Panc1 (cell line): Measurements from ENCODE around the gene SSX5. TPM values are rescaled to one million over a fixed set of nuclear protein-coding genes. Genes with fewer than 3 reads are reported as not detected.

Experiments used
- total RNA-seq: library from RNA; stranded (reverse); gene quantifications from one replicate; pipeline ENCODE4 v1.2.1, GENCODE V29; 2021; ENCODE audit not compliant: unreplicated experiment

The SSX5 gene
- total RNA-seq, 1 experiment from 2014 or later: not detected

Other genes with a start within 250 kb of the SSX5 start
- gene ZNF182, start 192.8 kb downstream of the SSX5 start, total RNA-seq: 11.1 TPM
- not detected for gene SPACA5, start 189.8 kb downstream of the SSX5 start, total RNA-seq
- 3.0 TPM for gene ZNF630, start 125.2 kb downstream of the SSX5 start, total RNA-seq
- not detected for gene SPACA5B, start 66.2 kb downstream of the SSX5 start, total RNA-seq
- 0.13 TPM for gene SSX1, start 58.6 kb upstream of the SSX5 start, total RNA-seq
- gene SSX3, start 159.9 kb upstream of the SSX5 start, total RNA-seq: not detected
- gene SSX4, start 186.7 kb upstream of the SSX5 start, total RNA-seq: 0.15 TPM
- gene SSX4B, start 215.2 kb upstream of the SSX5 start, total RNA-seq: 0.15 TPM